Tibial artery (tissue), 4 donors: Measurements from ENCODE around the gene NLE1.

Source experiments
- DNase-seq, 2 donors: peaks; one replicate each; pipeline ENCODE4 v3.0.0-alpha.2; 2019
- H3K27ac ChIP-seq, 2 donors: fragments of 200-600 bp; sonication (generic) in 1 of 2; 1 replicate in 1 of 2; 2 replicates in 1 of 2; pipeline ENCODE4 v1.5.1; 2018 to 2019; ENCODE audit warnings: mild to moderate bottlenecking in 1 of 2
- H3K27me3 ChIP-seq, 2 donors: fragments of 200-600 bp; sonication (generic) in 1 of 2; one replicate each; pipeline versions ENCODE4 v1.5.1 to v1.6.0; 2016 to 2019
- H3K36me3 ChIP-seq, 3 donors: fragments of 200-600 bp; sonication (generic) in 2 of 3; one replicate each; pipeline ENCODE4 v1.5.1; 2016 to 2019; ENCODE audit warnings: mild to moderate bottlenecking in 2 of 3
- H3K4me1 ChIP-seq, 4 donors: fragments of 200-600 bp; sonication (generic) in 2 of 4; 1 replicate in 3 of 4; 2 replicates in 1 of 4; pipeline ENCODE4 v1.5.1; 2016 to 2019
- H3K4me3 ChIP-seq, 2 donors: fragments of 200-600 bp; sonication (generic) in 1 of 2; 1 replicate in 1 of 2; 2 replicates in 1 of 2; pipeline ENCODE4 v1.5.1; 2018 to 2019; ENCODE audit warnings: mild to moderate bottlenecking in 2 of 2
- H3K9me3 ChIP-seq, 3 donors: fragments of 200-600 bp; sonication (generic) in 1 of 3; one replicate each; pipeline ENCODE4 v1.5.1; 2016 to 2019
- CTCF ChIP-seq, 2 experiments: fragments of 200-600 bp in 1 of 2; fragments of 450-650 bp in 1 of 2; IDR thresholded peaks; one replicate each; pipeline ENCODE4 v1.5.1; 2017 to 2019; ENCODE audit warnings: antibody characterized with exemption in 2 of 2, mild to moderate bottlenecking in 1 of 2, moderate library complexity in 1 of 2
- intact Hi-C: fragments of 100-400 bp; cut with DNase I; formaldehyde crosslinking; loops from one replicate; pipeline ENCODE4 v1.15.0; 2023; ENCODE audit warnings: low total_unique reads

Gene NLE1

GRCh38 chr17:35104844-35105450, 37.2 kb downstream of the NLE1 start:
- H3K4me3 ChIP-seq, result no peak overlapping the region
- H3K36me3 ChIP-seq, result peaks cover 15 to 64% (median 43%) of the 10 kb centered on the region in 3 donors
- H3K9me3 ChIP-seq, result no peaks in the 10 kb centered on the region
- intact Hi-C loops, result no loop called here
- no peak overlapping the region for H3K27ac ChIP-seq
- no peak for DNase-seq
- H3K4me1 ChIP-seq, result no peaks in the 10 kb centered on the region
- TF ChIP-seq CTCF (IDR thresholded peaks at IDR 0.05), result no peak
- no peaks in the 10 kb centered on the region for H3K27me3 ChIP-seq

- no peak for DNase-seq
These were observed 38.8 kb downstream of the NLE1 start for GRCh38 chr17:35103271-35103670.

GRCh38 chr17:35101725-35102124, 40.4 kb downstream of the NLE1 start:
- intact Hi-C loops, result no loop called here
- Histone ChIP-seq H3K27ac (no peak overlapping the region), H3K36me3 (peaks cover 22 to 85% (median 57%) of the 10 kb centered on the region in 3 donors), H3K9me3 (no peaks in the 10 kb centered on the region), H3K4me3 (no peak overlapping the region), H3K4me1 (no peaks in the 10 kb centered on the region), H3K27me3 (no peaks in the 10 kb centered on the region)
- no peak for DNase-seq
- no peak for TF ChIP-seq CTCF (IDR thresholded peaks at IDR 0.05)

More at GRCh38 chr17:35103271-35103670, 38.8 kb downstream of the NLE1 start:
- no peaks in the 10 kb centered on the region for H3K9me3 ChIP-seq
- H3K36me3 ChIP-seq, result peaks cover 22 to 80% (median 57%) of the 10 kb centered on the region in 3 donors
- TF ChIP-seq CTCF (IDR thresholded peaks at IDR 0.05), result no peak
- no peaks in the 10 kb centered on the region for H3K27me3 ChIP-seq
- H3K4me1 ChIP-seq, result no peaks in the 10 kb centered on the region
- no peak overlapping the region for H3K4me3 ChIP-seq
- intact Hi-C loops, result no loop called here
- H3K27ac ChIP-seq, result no peak overlapping the region

DNA sequence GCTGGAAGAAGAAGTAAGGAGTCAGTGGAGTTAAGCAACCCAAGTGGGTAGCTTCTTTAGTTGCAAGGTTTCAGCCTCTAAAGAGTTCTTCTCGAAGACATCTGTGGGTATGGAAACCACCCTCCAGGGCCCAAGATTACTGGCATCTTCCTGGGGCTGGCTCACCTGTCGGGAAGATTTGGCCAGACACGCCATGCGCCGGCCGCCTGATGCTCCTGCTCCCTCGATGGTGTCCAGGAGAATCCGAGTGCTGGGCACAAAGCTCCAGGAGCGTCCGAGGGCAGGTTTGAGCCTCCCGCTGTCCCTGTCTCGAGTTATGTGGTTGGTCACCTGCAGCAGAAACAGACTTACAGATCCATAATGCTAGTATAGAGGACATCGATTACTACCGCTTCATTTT, 41.1 kb downstream of the NLE1 start:
- intact Hi-C loops, result no loop called here
- DNase-seq, result no peak
- Histone ChIP-seq H3K4me3 (no peak overlapping the region), H3K9me3 (no peaks in the 10 kb centered on the region), H3K27me3 (no peaks in the 10 kb centered on the region), H3K36me3 (peaks cover 15 to 78% (median 53%) of the 10 kb centered on the region in 3 donors), H3K4me1 (no peaks in the 10 kb centered on the region), H3K27ac (no peak overlapping the region)
- no peak for TF ChIP-seq CTCF (IDR thresholded peaks at IDR 0.05)

DNA sequence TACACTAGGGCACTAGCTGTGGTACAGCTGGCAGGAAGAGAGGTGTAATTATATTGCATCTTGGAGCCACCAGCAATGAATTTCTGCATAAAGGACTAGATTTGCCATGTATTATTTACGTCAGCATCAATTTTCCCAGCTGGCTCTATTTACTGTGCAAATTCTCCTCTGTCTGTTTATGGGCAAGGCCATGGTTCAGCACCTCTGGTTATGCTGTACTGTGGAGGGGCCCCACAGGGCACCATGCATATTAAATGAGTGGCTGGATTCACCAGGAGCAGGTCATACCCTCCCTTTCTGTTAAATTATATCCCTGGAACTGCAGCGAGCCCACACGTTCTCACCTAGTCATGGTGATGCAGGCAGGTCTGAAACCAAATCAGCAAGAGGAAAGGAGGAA, 42.2 kb downstream of the NLE1 start:
- no peak for DNase-seq
- Histone ChIP-seq H3K4me1 (no peaks in the 10 kb centered on the region), H3K4me3 (no peak overlapping the region), H3K27me3 (no peaks in the 10 kb centered on the region), H3K9me3 (no peaks in the 10 kb centered on the region), H3K27ac (no peak overlapping the region), H3K36me3 (peaks cover 10 to 67% (median 47%) of the 10 kb centered on the region in 3 donors)
- no peak for TF ChIP-seq CTCF (IDR thresholded peaks at IDR 0.05)
- intact Hi-C loops, result no loop called here

DNA sequence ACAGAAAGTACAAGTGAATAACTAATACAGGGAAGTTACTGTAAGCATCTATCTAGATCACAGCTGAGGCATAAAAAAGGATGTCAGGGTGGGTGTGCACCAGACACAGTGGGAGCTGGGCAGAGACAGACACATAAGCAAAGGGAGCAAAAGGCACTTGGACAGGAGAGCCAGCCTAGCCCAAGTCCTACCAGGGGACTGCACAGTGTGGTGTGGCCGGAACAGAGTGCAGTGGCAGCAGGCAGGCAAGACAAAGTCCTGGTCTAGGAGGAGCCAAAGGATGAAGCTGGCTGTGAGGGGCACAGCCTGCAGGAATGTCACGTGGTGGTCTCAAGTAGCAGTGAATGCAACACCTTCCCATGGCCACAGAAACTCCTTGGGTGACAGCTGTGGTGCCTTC, 44.3 kb downstream of the NLE1 start:
- Histone ChIP-seq H3K4me1 (no peaks in the 10 kb centered on the region), H3K4me3 (no peak overlapping the region), H3K27me3 (no peaks in the 10 kb centered on the region), H3K27ac (no peak overlapping the region), H3K36me3 (peaks cover 10 to 50% (median 39%) of the 10 kb centered on the region in 3 donors), H3K9me3 (no peaks in the 10 kb centered on the region)
- no peak for DNase-seq
- intact Hi-C loops, result no loop called here
- no peak for TF ChIP-seq CTCF (IDR thresholded peaks at IDR 0.05)
